Panc1 (cell line): ENCODE data around the gene ZNF350. TPM values are rescaled to one million over a fixed set of nuclear protein-coding genes. Genes with fewer than 3 reads are reported as not detected.

Experiments
- ATAC-seq: fragments of 200-7000 bp; cut with Tn5 transposase; 2 replicates; pipeline ENCODE4 v1.9.1; 2020; ENCODE audit warnings: mild to moderate bottlenecking, moderate library complexity
- BruUV-seq: library from RNA; stranded (reverse); fragments of 400-500 nt; replicated peaks from 2 replicates; lab custom pipeline; 2021; lab: Mats Ljungman, UMichigan
- CTCF ChIA-PET: fragments of 300-600 bp; sonication (Branson Sonifier 250); formaldehyde crosslinking; loops from one replicate; lab custom pipeline; 2022; ENCODE audit warnings: antibody characterized with exemption; lab: Charles Lee
- POLR2A ChIA-PET: fragments of 300-600 bp; sonication (Branson Sonifier 250); formaldehyde crosslinking; loops from one replicate; lab custom pipeline; 2022; ENCODE audit warnings: antibody characterized with exemption; lab: Charles Lee
- DNase-seq: peaks from one replicate; pipeline ENCODE4 v3.0.0-alpha.2; 2010; ENCODE audit warnings: low read depth, low spot score
- H3K27ac ChIP-seq: 2 replicates; pipeline ENCODE4 v1.5.1; 2011; ENCODE audit warnings: mild to moderate bottlenecking, low read length, inconsistent platforms
- H3K27me3 ChIP-seq: fragments of 200-500 bp; sonication (Bioruptor generic); 2 replicates; pipeline ENCODE4 v1.6.0; 2014; ENCODE audit warnings: low read length, inconsistent platforms; ENCODE audit not compliant: control insufficient read depth, insufficient read depth
- H3K36me3 ChIP-seq: fragments of 200-500 bp; sonication (Bioruptor generic); 2 replicates; pipeline ENCODE4 v1.5.1; 2014; ENCODE audit warnings: inconsistent platforms, mild to moderate bottlenecking, low read length, moderate library complexity; ENCODE audit not compliant: control insufficient read depth, insufficient read depth
- H3K4me1 ChIP-seq: 2 replicates; pipeline ENCODE4 v1.5.1; 2011; ENCODE audit warnings: inconsistent platforms, mild to moderate bottlenecking, low read length, moderate library complexity; ENCODE audit not compliant: control insufficient read depth, insufficient read depth
- H3K4me3 ChIP-seq, 2 experiments: 2 replicates each; pipeline ENCODE4 v1.5.1; 2011 to 2012; ENCODE audit warnings: low read depth in 2 of 2, low read length in 2 of 2, mild to moderate bottlenecking in 2 of 2, inconsistent platforms in 1 of 2, moderate library complexity in 1 of 2
- H3K9me3 ChIP-seq: fragments of 200-500 bp; sonication (Bioruptor generic); 2 replicates; pipeline ENCODE4 v1.5.1; 2014; ENCODE audit warnings: low read depth, mild to moderate bottlenecking, inconsistent platforms, low read length, moderate library complexity; ENCODE audit not compliant: control insufficient read depth, insufficient read depth
- POLR2AphosphoS5 ChIP-seq: IDR thresholded peaks from 2 replicates; pipeline ENCODE4 v1.6.1; 2012; ENCODE audit warnings: mild to moderate bottlenecking, low read depth, low read length, moderate library complexity
- SIN3A ChIP-seq: IDR thresholded peaks from 2 replicates; pipeline ENCODE4 v1.6.1; 2012; ENCODE audit warnings: low read depth, mild to moderate bottlenecking, low read length, moderate library complexity, borderline replicate concordance; ENCODE audit not compliant: insufficient read depth
- TCF7L2 ChIP-seq: IDR thresholded peaks from 2 replicates; pipeline ENCODE4 v1.6.1; 2011; ENCODE audit warnings: mild to moderate bottlenecking, low read depth, low read length, inconsistent platforms
- in situ Hi-C: cut with HindIII; loops from 2 replicates; pipeline ENCODE4 v1.10.0; 2016; ENCODE audit warnings: low sequenced_read_pairs, low pct_unique_long_range_greater_than_20kb
- intact Hi-C: fragments of 100-400 bp; cut with micrococcal nuclease; formaldehyde crosslinking; loops from one replicate; pipeline ENCODE4 v1.10.0; 2022; ENCODE audit not compliant: unreplicated experiment
- total RNA-seq: library from RNA; stranded (reverse); gene quantifications from one replicate; pipeline ENCODE4 v1.2.1, GENCODE V29; 2021; ENCODE audit not compliant: unreplicated experiment
- TF ChIP-seq, protein P1 (sequence below): fragments of 450-650 bp; IDR thresholded peaks from 2 replicates; pipeline ENCODE4 v1.5.1; 2017; ENCODE audit warnings: mild to moderate bottlenecking
- TF ChIP-seq, protein P2 (sequence below), 2 experiments: IDR thresholded peaks; 2 replicates each; pipeline ENCODE4 v1.6.1; 2011 to 2012; ENCODE audit warnings: low read depth in 2 of 2, control low read depth in 1 of 2, low read length in 1 of 2, mild to moderate bottlenecking in 1 of 2, moderate library complexity in 1 of 2; ENCODE audit not compliant: insufficient read depth in 1 of 2

Gene ZNF350
- total RNA-seq, 1 experiment from 2014 or later, result 5.1 TPM

- ChIA-PET POLR2A (no interaction called here), CTCF (no interaction called here)
- no peak for TF ChIP-seq TCF7L2
- TF ChIP-seq, protein P1, sequence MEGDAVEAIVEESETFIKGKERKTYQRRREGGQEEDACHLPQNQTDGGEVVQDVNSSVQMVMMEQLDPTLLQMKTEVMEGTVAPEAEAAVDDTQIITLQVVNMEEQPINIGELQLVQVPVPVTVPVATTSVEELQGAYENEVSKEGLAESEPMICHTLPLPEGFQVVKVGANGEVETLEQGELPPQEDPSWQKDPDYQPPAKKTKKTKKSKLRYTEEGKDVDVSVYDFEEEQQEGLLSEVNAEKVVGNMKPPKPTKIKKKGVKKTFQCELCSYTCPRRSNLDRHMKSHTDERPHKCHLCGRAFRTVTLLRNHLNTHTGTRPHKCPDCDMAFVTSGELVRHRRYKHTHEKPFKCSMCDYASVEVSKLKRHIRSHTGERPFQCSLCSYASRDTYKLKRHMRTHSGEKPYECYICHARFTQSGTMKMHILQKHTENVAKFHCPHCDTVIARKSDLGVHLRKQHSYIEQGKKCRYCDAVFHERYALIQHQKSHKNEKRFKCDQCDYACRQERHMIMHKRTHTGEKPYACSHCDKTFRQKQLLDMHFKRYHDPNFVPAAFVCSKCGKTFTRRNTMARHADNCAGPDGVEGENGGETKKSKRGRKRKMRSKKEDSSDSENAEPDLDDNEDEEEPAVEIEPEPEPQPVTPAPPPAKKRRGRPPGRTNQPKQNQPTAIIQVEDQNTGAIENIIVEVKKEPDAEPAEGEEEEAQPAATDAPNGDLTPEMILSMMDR, result no peak
- no peak for TF ChIP-seq SIN3A
- TF ChIP-seq, protein P2, sequence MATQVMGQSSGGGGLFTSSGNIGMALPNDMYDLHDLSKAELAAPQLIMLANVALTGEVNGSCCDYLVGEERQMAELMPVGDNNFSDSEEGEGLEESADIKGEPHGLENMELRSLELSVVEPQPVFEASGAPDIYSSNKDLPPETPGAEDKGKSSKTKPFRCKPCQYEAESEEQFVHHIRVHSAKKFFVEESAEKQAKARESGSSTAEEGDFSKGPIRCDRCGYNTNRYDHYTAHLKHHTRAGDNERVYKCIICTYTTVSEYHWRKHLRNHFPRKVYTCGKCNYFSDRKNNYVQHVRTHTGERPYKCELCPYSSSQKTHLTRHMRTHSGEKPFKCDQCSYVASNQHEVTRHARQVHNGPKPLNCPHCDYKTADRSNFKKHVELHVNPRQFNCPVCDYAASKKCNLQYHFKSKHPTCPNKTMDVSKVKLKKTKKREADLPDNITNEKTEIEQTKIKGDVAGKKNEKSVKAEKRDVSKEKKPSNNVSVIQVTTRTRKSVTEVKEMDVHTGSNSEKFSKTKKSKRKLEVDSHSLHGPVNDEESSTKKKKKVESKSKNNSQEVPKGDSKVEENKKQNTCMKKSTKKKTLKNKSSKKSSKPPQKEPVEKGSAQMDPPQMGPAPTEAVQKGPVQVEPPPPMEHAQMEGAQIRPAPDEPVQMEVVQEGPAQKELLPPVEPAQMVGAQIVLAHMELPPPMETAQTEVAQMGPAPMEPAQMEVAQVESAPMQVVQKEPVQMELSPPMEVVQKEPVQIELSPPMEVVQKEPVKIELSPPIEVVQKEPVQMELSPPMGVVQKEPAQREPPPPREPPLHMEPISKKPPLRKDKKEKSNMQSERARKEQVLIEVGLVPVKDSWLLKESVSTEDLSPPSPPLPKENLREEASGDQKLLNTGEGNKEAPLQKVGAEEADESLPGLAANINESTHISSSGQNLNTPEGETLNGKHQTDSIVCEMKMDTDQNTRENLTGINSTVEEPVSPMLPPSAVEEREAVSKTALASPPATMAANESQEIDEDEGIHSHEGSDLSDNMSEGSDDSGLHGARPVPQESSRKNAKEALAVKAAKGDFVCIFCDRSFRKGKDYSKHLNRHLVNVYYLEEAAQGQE (IDR thresholded peaks at IDR 0.05; ENCODE audit: insufficient read depth in 1 of 2, low read depth in 2 of 2, low read length in 1 of 2), result no peak
- no peak for TF ChIP-seq POLR2AphosphoS5
- in situ Hi-C loops, result no loop called here
- Histone ChIP-seq H3K27ac (no peak overlapping the region), H3K27me3 (no peaks in the 10 kb centered on the region), H3K9me3 (peaks cover 17% of the 10 kb centered on the region; the same call in 1 of the 2 replicates), H3K4me1 (no peaks in the 10 kb centered on the region), H3K36me3 (no peaks in the 10 kb centered on the region), H3K4me3 (no peak overlapping the region)
- intact Hi-C loops, result no loop called here
- DNase-seq (no peak), ATAC-seq (no peak)
- no TSS peak for BruUV-seq
Measured at GRCh38 chr19:51921949-51922348, 64.7 kb downstream of the ZNF350 start.

GRCh38 chr19:51919606-51920005, 67.0 kb downstream of the ZNF350 start:
- no peaks in the 10 kb centered on the region for H3K4me1 ChIP-seq
- POLR2A ChIA-PET, result no interaction called here
- CTCF ChIA-PET, result no interaction called here
- H3K27ac ChIP-seq, result no peak overlapping the region
- no peak overlapping the region for H3K4me3 ChIP-seq
- intact Hi-C loops (no loop called here), in situ Hi-C loops (no loop called here)
- no peaks in the 10 kb centered on the region for H3K27me3 ChIP-seq
- no peaks in the 10 kb centered on the region for H3K36me3 ChIP-seq
- no TSS peak for BruUV-seq
- DNase-seq (no peak), ATAC-seq (no peak)
- peaks cover 22% of the 10 kb centered on the region; the same call in 1 of the 2 replicates for H3K9me3 ChIP-seq
- no peak for TF ChIP-seq TCF7L2
- TF ChIP-seq POLR2AphosphoS5, result no peak
- TF ChIP-seq, protein P1, result no peak
- TF ChIP-seq, protein P2 (IDR thresholded peaks at IDR 0.05; ENCODE audit: insufficient read depth in 1 of 2, low read depth in 2 of 2, low read length in 1 of 2), result no peak
- no peak for TF ChIP-seq SIN3A
